GM19395 (cell line): ENCODE results near the gene HOPX.
A peak's percentile ranks its signal among the peaks of the same experiment; 100 is the strongest.
"Not testable (repeated sequence)": the region's sequence is repeated elsewhere in the genome, so short reads cannot be mapped to it uniquely, and the experiment has no call there.

Experiments
- ATAC-seq: cut with Tn5 transposase; IDR thresholded peaks from one replicate; pipeline ENCODE4 v1.9.1; 2021; ENCODE audit warnings: mild to moderate bottlenecking, moderate library complexity; ENCODE audit not compliant: unreplicated experiment

HOPX gene

GRCh38 chr4:56630876-56631666 lies 50.0 kb downstream of the HOPX start:
- no peak for ATAC-seq

GRCh38 chr4:56628592-56628991 lies 52.5 kb downstream of the HOPX start:
- ATAC-seq: no peak

- no peak for ATAC-seq
Observed at GRCh38 chr4:56627985-56628384, 53.1 kb downstream of the HOPX start.

- ATAC-seq: no peak
Observed at GRCh38 chr4:56627375-56627774, 53.7 kb downstream of the HOPX start.

- no peak for ATAC-seq
Observed at GRCh38 chr4:56626963-56627362, 54.1 kb downstream of the HOPX start.

GRCh38 chr4:56626420-56626819 lies 54.7 kb downstream of the HOPX start:
- ATAC-seq: no peak

GRCh38 chr4:56622176-56622575 lies 58.9 kb downstream of the HOPX start:
- ATAC-seq: no peak

GRCh38 chr4:56619816-56620215 lies 61.3 kb downstream of the HOPX start:
- ATAC-seq: no peak

GRCh38 chr4:56619160-56619559 lies 61.9 kb downstream of the HOPX start:
- peak; percentile 71 for ATAC-seq

GRCh38 chr4:56618734-56619133 lies 62.4 kb downstream of the HOPX start:
- no peak for ATAC-seq

- ATAC-seq: no peak
Observed at GRCh38 chr4:56613101-56613862, 67.8 kb downstream of the HOPX start.

- no peak for ATAC-seq
Observed at GRCh38 chr4:56612282-56612681, 68.8 kb downstream of the HOPX start.

GRCh38 chr4:56611501-56611900 lies 69.6 kb downstream of the HOPX start:
- ATAC-seq: no peak

GRCh38 chr4:56610170-56610569 lies 70.9 kb downstream of the HOPX start:
- ATAC-seq: not testable (repeated sequence)

GRCh38 chr4:56607926-56608325 lies 73.2 kb downstream of the HOPX start:
- ATAC-seq: no peak

GRCh38 chr4:56606385-56606784 lies 74.7 kb downstream of the HOPX start:
- no peak for ATAC-seq

- not testable (repeated sequence) for ATAC-seq
Observed at GRCh38 chr4:56605464-56605863, 75.6 kb downstream of the HOPX start.

GRCh38 chr4:56603297-56603696 lies 77.8 kb downstream of the HOPX start:
- ATAC-seq: no peak
